Natural killer cell (primary cell): ENCODE measurements around the gene GNPTG. TPM values are rescaled to one million over a fixed set of nuclear protein-coding genes. Genes with fewer than 3 reads are reported as not detected.

ENCODE experiments used
- ATAC-seq, 3 donors: fragments of 150-1000 bp in 2 of 3; fragments of 200-7000 bp in 1 of 3; cut with Tn5 transposase; 1 replicate in 1 of 3; 2 replicates in 2 of 3; pipeline ENCODE4 v1.10.0; 2021; ENCODE audit warnings: mild to moderate bottlenecking in 2 of 3, moderate library complexity in 2 of 3
- DNase-seq, 2 donors: peaks; one replicate each; pipeline versions ENCODE4 v3.0.0 to v3.0.0-alpha.2; 2013 to 2021; ENCODE audit warnings: mixed read lengths in 1 of 2
- H3K27ac ChIP-seq: one replicate; pipeline ENCODE4 v1.5.1; 2013; ENCODE audit warnings: mild to moderate bottlenecking, low read length
- H3K27me3 ChIP-seq: one replicate; pipeline ENCODE4 v1.6.1; 2013; ENCODE audit warnings: low read length; ENCODE audit not compliant: control insufficient read depth, insufficient read depth
- H3K36me3 ChIP-seq: one replicate; pipeline ENCODE4 v1.6.1; 2013; ENCODE audit warnings: low read length; ENCODE audit not compliant: control insufficient read depth, insufficient read depth
- H3K4me1 ChIP-seq: one replicate; pipeline ENCODE4 v1.6.1; 2013; ENCODE audit warnings: low read length; ENCODE audit not compliant: control insufficient read depth, insufficient read depth
- H3K4me3 ChIP-seq: one replicate; pipeline ENCODE4 v1.5.1; 2013; ENCODE audit warnings: low read length
- H3K9me3 ChIP-seq: one replicate; pipeline ENCODE4 v1.6.1; 2013; ENCODE audit warnings: low read length; ENCODE audit not compliant: control insufficient read depth, insufficient read depth
- H3K27ac Mint-ChIP-seq, 2 donors: one replicate each; pipeline ENCODE4 v1.8.0; 2022; ENCODE audit warnings: mild to moderate bottlenecking in 2 of 2, mixed read lengths in 2 of 2, moderate library complexity in 1 of 2
- H3K27me3 Mint-ChIP-seq, 2 donors: one replicate each; pipeline ENCODE4 v1.8.0; 2022; ENCODE audit warnings: low read depth in 2 of 2, mixed read lengths in 2 of 2
- H3K36me3 Mint-ChIP-seq: one replicate; pipeline ENCODE4 v1.8.0; 2022; ENCODE audit warnings: mixed read lengths
- H3K4me1 Mint-ChIP-seq, 2 donors: one replicate each; pipeline ENCODE4 v1.8.0; 2022; ENCODE audit warnings: mixed read lengths in 2 of 2
- H3K4me3 Mint-ChIP-seq: one replicate; pipeline ENCODE4 v1.8.0; 2022; ENCODE audit warnings: mild to moderate bottlenecking, moderate library complexity, mixed read lengths
- H3K9me3 Mint-ChIP-seq, 2 donors: one replicate each; pipeline ENCODE4 v1.8.0; 2022; ENCODE audit warnings: mixed read lengths in 2 of 2
- WGBS: methylation state at CpG from one replicate; pipeline ENCODE4 v1.1.7; 2013; ENCODE audit warnings: missing lambda C conversion rate; ENCODE audit not compliant: insufficient coverage; 5-methylcytosine and 5-hydroxymethylcytosine counted together
- intact Hi-C: fragments of 100-400 bp; cut with micrococcal nuclease; formaldehyde crosslinking; loops from one replicate; pipeline ENCODE4 v1.14.2; 2022
- total RNA-seq, 4 donors: library from RNA; stranded (reverse); fragments of 120-200 nt in 1 of 4; gene quantifications; one replicate each; pipeline versions ENCODE4 v1.2.3 to v1.2.4, GENCODE V29; 2013 to 2022
- TF ChIP-seq, protein P1 (sequence below): fragments of 200-600 bp; IDR thresholded peaks from one replicate; pipeline ENCODE4 v1.8.0; 2022; ENCODE audit warnings: antibody characterized with exemption

The GNPTG gene
- total RNA-seq, 3 donors from 2014 or later (not counting 1 experiment from before 2014, with no cell fraction given) = 58.7 to 65.9 (median 62.0) TPM

GRCh38 chr16:1407753-1408152 lies 56.0 kb downstream of the GNPTG start:
- Mint-ChIP-seq H3K4me3 (peak overlapping the region; percentile 83), H3K9me3 (no peaks in the 10 kb centered on the region), H3K27me3 (no peaks in the 10 kb centered on the region), H3K4me1 (peaks cover 11 to 13% of the 10 kb centered on the region in 2 donors), H3K36me3 (no peaks in the 10 kb centered on the region), H3K27ac (peak overlapping the region; percentile 67 to 85)
- Histone ChIP-seq H3K27me3 (no peaks in the 10 kb centered on the region), H3K9me3 (no peaks in the 10 kb centered on the region), H3K27ac (no peak overlapping the region), H3K36me3 (peaks cover 33% of the 10 kb centered on the region), H3K4me3 (no peak overlapping the region), H3K4me1 (peaks cover 20% of the 10 kb centered on the region)
- intact Hi-C loops = no loop called here
- ATAC-seq (no peak), DNase-seq (no peak)
- 51% methylated on average over 11 of the region's 11 CpGs for WGBS
- TF ChIP-seq, protein P1, sequence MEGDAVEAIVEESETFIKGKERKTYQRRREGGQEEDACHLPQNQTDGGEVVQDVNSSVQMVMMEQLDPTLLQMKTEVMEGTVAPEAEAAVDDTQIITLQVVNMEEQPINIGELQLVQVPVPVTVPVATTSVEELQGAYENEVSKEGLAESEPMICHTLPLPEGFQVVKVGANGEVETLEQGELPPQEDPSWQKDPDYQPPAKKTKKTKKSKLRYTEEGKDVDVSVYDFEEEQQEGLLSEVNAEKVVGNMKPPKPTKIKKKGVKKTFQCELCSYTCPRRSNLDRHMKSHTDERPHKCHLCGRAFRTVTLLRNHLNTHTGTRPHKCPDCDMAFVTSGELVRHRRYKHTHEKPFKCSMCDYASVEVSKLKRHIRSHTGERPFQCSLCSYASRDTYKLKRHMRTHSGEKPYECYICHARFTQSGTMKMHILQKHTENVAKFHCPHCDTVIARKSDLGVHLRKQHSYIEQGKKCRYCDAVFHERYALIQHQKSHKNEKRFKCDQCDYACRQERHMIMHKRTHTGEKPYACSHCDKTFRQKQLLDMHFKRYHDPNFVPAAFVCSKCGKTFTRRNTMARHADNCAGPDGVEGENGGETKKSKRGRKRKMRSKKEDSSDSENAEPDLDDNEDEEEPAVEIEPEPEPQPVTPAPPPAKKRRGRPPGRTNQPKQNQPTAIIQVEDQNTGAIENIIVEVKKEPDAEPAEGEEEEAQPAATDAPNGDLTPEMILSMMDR = no peak

GRCh38 chr16:1408171-1408837 lies 56.6 kb downstream of the GNPTG start:
- Mint-ChIP-seq H3K9me3 (no peaks in the 10 kb centered on the region), H3K36me3 (no peaks in the 10 kb centered on the region), H3K27ac (peak overlapping the region; percentile 67 to 85), H3K4me3 (peak overlapping the region; percentile 83), H3K27me3 (no peaks in the 10 kb centered on the region), H3K4me1 (peaks cover 11 to 13% of the 10 kb centered on the region in 2 donors)
- H3K4me1 ChIP-seq = peaks cover 26% of the 10 kb centered on the region
- ATAC-seq (peak; percentile 91 to 97 (median 95)), DNase-seq (peak; percentile 96 to 97)
- H3K9me3 ChIP-seq = no peaks in the 10 kb centered on the region
- peak overlapping the region; percentile 58 for H3K27ac ChIP-seq
- H3K27me3 ChIP-seq = no peaks in the 10 kb centered on the region
- H3K36me3 ChIP-seq = peaks cover 29% of the 10 kb centered on the region
- intact Hi-C loops = no loop called here
- 3% methylated on average over 42 of the region's 42 CpGs for WGBS
- TF ChIP-seq, protein P1 = no peak
- peak overlapping the region; percentile 38 for H3K4me3 ChIP-seq

GRCh38 chr16:1412847-1413246 lies 61.1 kb downstream of the GNPTG start:
- Mint-ChIP-seq H3K9me3 (no peaks in the 10 kb centered on the region), H3K36me3 (no peaks in the 10 kb centered on the region), H3K4me1 (peaks cover 6 to 18% of the 10 kb centered on the region in 2 donors), H3K27me3 (no peaks in the 10 kb centered on the region), H3K4me3 (peak overlapping the region; percentile 74), H3K27ac (peak overlapping the region in 1 of 2 donors; percentile 70)
- TF ChIP-seq, protein P1 = no peak
- DNase-seq = no peak
- H3K27ac ChIP-seq = no peak overlapping the region
- H3K4me3 ChIP-seq = no peak overlapping the region
- peaks cover 11% of the 10 kb centered on the region for H3K36me3 ChIP-seq
- peaks cover 34% of the 10 kb centered on the region for H3K4me1 ChIP-seq
- ATAC-seq = no peak
- no peaks in the 10 kb centered on the region for H3K9me3 ChIP-seq
- no peaks in the 10 kb centered on the region for H3K27me3 ChIP-seq
- intact Hi-C loops = loop anchor here (2.0 kb wide), 1 partner anchor 112 kb away; no protein-coding TSS in a partner anchor
- 93% methylated on average over 2 of the region's 2 CpGs for WGBS

Other genes with a start within 250 kb of the GNPTG start
- gene CACNA1H, start 198.8 kb upstream of the GNPTG start, total RNA-seq = 1 to 10 TPM; 1.1 to 1.5 (median 1.3) TPM
- under 1 TPM in 1 of 3 donors, not detected in 2; 0.40 TPM for gene TPSG1, start 126.7 kb upstream of the GNPTG start, total RNA-seq
- gene TPSB2, start 121.7 kb upstream of the GNPTG start, total RNA-seq = 10 to 100 TPM in 1 of 3 donors, not detected in 2; 12.6 TPM
- gene TPSAB1, start 111.2 kb upstream of the GNPTG start, total RNA-seq = 10 to 100 TPM in 1 of 3 donors, under 1 TPM in 1, not detected in 1; 0.82 to 13.4 TPM
- gene TPSD1, start 95.9 kb upstream of the GNPTG start, total RNA-seq = 1 to 10 TPM in 1 of 3 donors, not detected in 2; 3.2 TPM
- gene UBE2I, start 42.3 kb upstream of the GNPTG start, total RNA-seq = 100 to 1,000 TPM; 367 to 412 (median 383) TPM
- 10 to 100 TPM; 17.7 to 21.7 (median 19.9) TPM for gene BAIAP3, start 18.3 kb upstream of the GNPTG start, total RNA-seq
- 10 to 100 TPM; 29.4 to 34.7 (median 29.7) TPM for gene TSR3, start 53 bp upstream of the GNPTG start, total RNA-seq
- gene UNKL, start 62.8 kb downstream of the GNPTG start, total RNA-seq = 100 to 1,000 TPM; 114 to 130 (median 127) TPM
- 10 to 100 TPM; 10.9 to 13.6 (median 11.5) TPM for gene UQCC4, start 68.8 kb downstream of the GNPTG start, total RNA-seq
- gene PERCC1, start 79.1 kb downstream of the GNPTG start, total RNA-seq = under 1 TPM; 0.68 to 0.96 (median 0.83) TPM
- gene CCDC154, start 92.6 kb downstream of the GNPTG start, total RNA-seq = 1 to 10 TPM in 2 of 3 donors, under 1 TPM in 1; 0.88 to 1.8 (median 1.6) TPM
- gene CLCN7, start 123.1 kb downstream of the GNPTG start, total RNA-seq = 100 to 1,000 TPM; 117 to 125 (median 118) TPM
- gene PTX4, start 137.0 kb downstream of the GNPTG start, total RNA-seq = under 1 TPM in 1 of 3 donors, not detected in 2; 0.31 TPM
- gene TELO2, start 141.4 kb downstream of the GNPTG start, total RNA-seq = 10 to 100 TPM; 45.5 to 50.0 (median 46.5) TPM
- 10 to 100 TPM in 1 of 3 donors, 1 to 10 TPM in 2; 3.3 to 14.1 (median 7.8) TPM for gene TMEM204, start 181.7 kb downstream of the GNPTG start, total RNA-seq